ENCODE data around the gene WWOX.

GRCh38 chr16:78538919-78539318, 439.5 kb downstream of the WWOX start:
- no peak for TF ChIP-seq POLR2A (IDR thresholded peaks at IDR 0.05)
- no peak for TF ChIP-seq CTCF (IDR thresholded peaks at IDR 0.05)

All from thyroid gland (tissue), 4 donors.